Measurements from ENCODE around the gene TPD52L2.
"Not testable (repeated sequence)": the region's sequence is repeated elsewhere in the genome, so short reads cannot be mapped to it uniquely, and the experiment has no call there.

TPD52L2 gene

GRCh38 chr20:63923651-63924050 lies 58.6 kb downstream of the TPD52L2 start:
- TF ChIP-seq CTCF (IDR thresholded peaks at IDR 0.05; ENCODE audit: low read depth, low read length) = no peak
- TF ChIP-seq MYC (IDR thresholded peaks at IDR 0.05; ENCODE audit: low read depth, low read length) = no peak
- no peak for TF ChIP-seq POLR2A (IDR thresholded peaks at IDR 0.05; ENCODE audit: extremely low read depth, insufficient read length)
- TF ChIP-seq MAX (IDR thresholded peaks at IDR 0.05; ENCODE audit: low read depth, low read length) = no peak
- DNase-seq (ENCODE audit: low read depth) = no peak
- H3K4me3 ChIP-seq (ENCODE audit: low read depth, low read length) = no peak overlapping the region

GRCh38 chr20:63924241-63924640 lies 59.2 kb downstream of the TPD52L2 start:
- H3K4me3 ChIP-seq (ENCODE audit: low read depth, low read length) = no peak overlapping the region
- TF ChIP-seq MAX (IDR thresholded peaks at IDR 0.05; ENCODE audit: low read depth, low read length) = no peak
- TF ChIP-seq POLR2A (IDR thresholded peaks at IDR 0.05; ENCODE audit: extremely low read depth, insufficient read length) = no peak
- TF ChIP-seq CTCF (IDR thresholded peaks at IDR 0.05; ENCODE audit: low read depth, low read length) = no peak
- no peak for TF ChIP-seq MYC (IDR thresholded peaks at IDR 0.05; ENCODE audit: low read depth, low read length)
- no peak for DNase-seq (ENCODE audit: low read depth)

- H3K4me3 ChIP-seq (ENCODE audit: low read depth, low read length) = no peak overlapping the region
- no peak for DNase-seq (ENCODE audit: low read depth)
- TF ChIP-seq MAX (IDR thresholded peaks at IDR 0.05; ENCODE audit: low read depth, low read length) (no peak), MYC (IDR thresholded peaks at IDR 0.05; ENCODE audit: low read depth, low read length) (no peak), CTCF (IDR thresholded peaks at IDR 0.05; ENCODE audit: low read depth, low read length) (no peak), POLR2A (IDR thresholded peaks at IDR 0.05; ENCODE audit: extremely low read depth, insufficient read length) (no peak)
Measured at GRCh38 chr20:63926298-63926697, 61.2 kb downstream of the TPD52L2 start.

- TF ChIP-seq MYC (IDR thresholded peaks at IDR 0.05; ENCODE audit: low read depth, low read length) (no peak), POLR2A (IDR thresholded peaks at IDR 0.05; ENCODE audit: extremely low read depth, insufficient read length) (no peak), CTCF (IDR thresholded peaks at IDR 0.05; ENCODE audit: low read depth, low read length) (no peak), MAX (IDR thresholded peaks at IDR 0.05; ENCODE audit: low read depth, low read length) (no peak)
- no peak overlapping the region for H3K4me3 ChIP-seq (ENCODE audit: low read depth, low read length)
- DNase-seq (ENCODE audit: low read depth) = no peak
Measured at GRCh38 chr20:63929071-63929470, 64.0 kb downstream of the TPD52L2 start.

- not testable (repeated sequence) for H3K4me3 ChIP-seq (ENCODE audit: low read depth, low read length); DNase-seq (ENCODE audit: low read depth)
Measured at GRCh38 chr20:63929473-63929883, 64.4 kb downstream of the TPD52L2 start.

- no peak overlapping the region for H3K4me3 ChIP-seq (ENCODE audit: low read depth, low read length)
- no peak for DNase-seq (ENCODE audit: low read depth)
- no peak for TF ChIP-seq CTCF (IDR thresholded peaks at IDR 0.05; ENCODE audit: low read depth, low read length)
- no peak for TF ChIP-seq MYC (IDR thresholded peaks at IDR 0.05; ENCODE audit: low read depth, low read length)
- no peak for TF ChIP-seq POLR2A (IDR thresholded peaks at IDR 0.05; ENCODE audit: extremely low read depth, insufficient read length)
- no peak for TF ChIP-seq MAX (IDR thresholded peaks at IDR 0.05; ENCODE audit: low read depth, low read length)
Measured at GRCh38 chr20:63930971-63931553, 66.0 kb downstream of the TPD52L2 start.
